ENCODE measurements around the gene DCHS1. TPM values are rescaled to one million over a fixed set of nuclear protein-coding genes. Genes with fewer than 3 reads are reported as not detected.
A peak's percentile ranks its signal among the peaks of the same experiment; 100 is the strongest.

DCHS1 gene
- total and polyA plus RNA-seq, 9 of the 15 experiments (the other 6 are each of a cell fraction or from before 2014, with no cell fraction given), result 0.04 to 0.49 (median 0.14) TPM; not detected in 2

- intact Hi-C loops (cut with micrococcal nuclease) (no loop called here), in situ Hi-C loops (cut with MboI) (loop anchor here (5.0 kb wide), 1 partner anchor 77 kb away; no protein-coding TSS in a partner anchor)
- H3K27me3 ChIP-seq (ENCODE audit: control insufficient read depth in 2 of 2, insufficient read depth in 2 of 2, low read length in 2 of 2), result no peaks in the 10 kb centered on the region
- H3K9me1 ChIP-seq (ENCODE audit: control insufficient read depth, insufficient read depth, low read length), result no peaks in the 10 kb centered on the region
- peaks cover 59% of the 10 kb centered on the region for H3K79me2 ChIP-seq (ENCODE audit: control insufficient read depth, insufficient read depth, low read length)
- peaks cover 33% of the 10 kb centered on the region in 2 experiments for H3K4me1 ChIP-seq (replicated peaks in 1 of 2; ENCODE audit: control insufficient read depth in 2 of 2, insufficient read depth in 2 of 2, low read length in 2 of 2)
- H3K4me3 ChIP-seq, result no peak overlapping the region
- no TSS peak for BruUV-seq (replicated peaks)
- H4K20me1 ChIP-seq (replicated peaks; ENCODE audit: control insufficient read depth, insufficient read depth, low read length), result no peaks in the 10 kb centered on the region
- ChIA-PET POLR2A (interaction anchor here (0.6 to 1.8 kb wide), 2 partner anchors 10 to 78 kb away, joined by 3 to 11 read pairs; partner anchors contain the start of gene TPP1), CTCF (ENCODE audit: low intra/inter-chr PET ratio) (no interaction called here)
- TF ChIP-seq RBFOX2 (IDR thresholded peaks at IDR 0.05; ENCODE audit: low read depth, low read length) (0 out of 2 replicates have a peak, but pooled peaks have one; percentile 23), POLR2AphosphoS2 (IDR thresholded peaks at IDR 0.05; ENCODE audit: low read length) (no peak), SMAD4 (CRISPR knock-in tag; conservative IDR thresholded peaks at IDR 0.05) (no peak)
- H2AFZ ChIP-seq (ENCODE audit: low read depth, low read length), result no peak overlapping the region
- no peak for DNase-seq (ENCODE audit: extremely low read depth in 1 of 4, low spot score in 3 of 4)
- peaks cover 54% of the 10 kb centered on the region for H3K36me3 ChIP-seq (ENCODE audit: control insufficient read depth, insufficient read depth, low read length)
- H3K27ac ChIP-seq (ENCODE audit: extremely low read depth, low read depth, low read length), result no peak overlapping the region
- no peaks in the 10 kb centered on the region for H3K9me3 ChIP-seq (replicated peaks; ENCODE audit: control insufficient read depth, insufficient read depth, low read depth, low read length)
- WGBS (ENCODE audit: insufficient coverage, low coverage, missing lambda C conversion rate), result 93% methylated on average over 14 of the region's 14 CpGs
- no peak for FAIRE-seq
- no peak overlapping the region for H3K4me2 ChIP-seq (ENCODE audit: insufficient read depth, low read length)
- ATAC-seq, result no peak
- no peak overlapping the region; a peak in 1 of 4 replicates for H3K9ac ChIP-seq (ENCODE audit: insufficient read depth in 1 of 2, low read depth in 2 of 2, low read length in 2 of 2)
Measured at GRCh38 chr11:6608726-6609501, 46.7 kb downstream of the DCHS1 start.

DNA sequence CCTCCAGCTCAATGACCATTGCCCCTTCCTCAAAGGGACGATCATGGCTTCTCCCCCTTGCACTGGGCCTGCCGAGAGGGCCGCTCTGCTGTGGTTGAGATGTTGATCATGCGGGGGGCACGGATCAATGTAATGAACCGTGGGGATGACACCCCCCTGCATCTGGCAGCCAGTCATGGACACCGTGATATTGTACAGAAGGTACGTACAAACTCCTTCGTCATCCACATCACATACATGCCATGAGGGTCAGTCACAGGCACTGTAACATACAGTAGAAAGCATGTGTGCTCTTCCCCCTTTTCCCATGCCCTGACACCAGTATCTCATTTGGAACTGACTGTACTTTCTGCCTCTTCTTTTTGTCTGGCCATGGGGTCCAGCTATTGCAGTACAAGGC is 47.6 kb downstream of the DCHS1 start:
- Histone ChIP-seq H3K9ac (ENCODE audit: insufficient read depth in 1 of 2, low read depth in 2 of 2, low read length in 2 of 2) (peak overlapping the region in 1 of 2 experiments; percentile 59; a peak in 1 of 4 replicates), H2AFZ (ENCODE audit: low read depth, low read length) (no peak overlapping the region), H3K9me1 (ENCODE audit: control insufficient read depth, insufficient read depth, low read length) (no peaks in the 10 kb centered on the region), H3K79me2 (ENCODE audit: control insufficient read depth, insufficient read depth, low read length) (peaks cover 68% of the 10 kb centered on the region), H3K4me3 (no peak overlapping the region), H4K20me1 (replicated peaks; ENCODE audit: control insufficient read depth, insufficient read depth, low read length) (no peaks in the 10 kb centered on the region), H3K27me3 (ENCODE audit: control insufficient read depth in 2 of 2, insufficient read depth in 2 of 2, low read length in 2 of 2) (no peaks in the 10 kb centered on the region), H3K4me2 (ENCODE audit: insufficient read depth, low read length) (no peak overlapping the region), H3K9me3 (replicated peaks; ENCODE audit: control insufficient read depth, insufficient read depth, low read depth, low read length) (no peaks in the 10 kb centered on the region), H3K36me3 (ENCODE audit: control insufficient read depth, insufficient read depth, low read length) (peaks cover 51% of the 10 kb centered on the region), H3K4me1 (replicated peaks in 1 of 2; ENCODE audit: control insufficient read depth in 2 of 2, insufficient read depth in 2 of 2, low read length in 2 of 2) (peaks cover 29 to 36% of the 10 kb centered on the region in 2 experiments), H3K27ac (ENCODE audit: extremely low read depth, low read depth, low read length) (peak overlapping the region; percentile 85; the same call in 1 of the 3 replicates)
- DNase-seq (ENCODE audit: extremely low read depth in 1 of 4, low spot score in 3 of 4) (no peak), ATAC-seq (no peak), FAIRE-seq (no peak)
- no TSS peak for BruUV-seq (replicated peaks)
- ChIA-PET POLR2A (interaction anchor here (1.8 kb wide), 3 partner anchors 11 to 24 kb away, joined by 5 to 17 read pairs (median 11); partner anchors contain the start of gene TPP1), CTCF (ENCODE audit: low intra/inter-chr PET ratio) (no interaction called here)
- in situ Hi-C loops (cut with MboI) (loop anchor here (5.0 kb wide), 1 partner anchor 76 kb away; no protein-coding TSS in a partner anchor), intact Hi-C loops (cut with micrococcal nuclease) (no loop called here)
- 90% methylated on average over 9 of the region's 9 CpGs for WGBS (ENCODE audit: insufficient coverage, low coverage, missing lambda C conversion rate)
- TF ChIP-seq KLF6 (CRISPR knock-in tag; IDR thresholded peaks at IDR 0.05; ENCODE audit: borderline replicate concordance) (no peak), MED1 (CRISPR knock-in tag; IDR thresholded peaks at IDR 0.05; ENCODE audit: borderline replicate concordance) (no peak), HDAC1 (IDR thresholded peaks at IDR 0.05) (no peak), ZNF184 (CRISPR knock-in tag; IDR thresholded peaks at IDR 0.05) (no peak), NRF1 (conservative IDR thresholded peaks at IDR 0.05 in 1 of 2, IDR thresholded peaks at IDR 0.05 in 1 of 2) (no peak), NR2C2 (CRISPR knock-in tag; IDR thresholded peaks at IDR 0.05) (no peak), NR2C2 (tag; IDR thresholded peaks at IDR 0.05) (no peak), MTA2 (IDR thresholded peaks at IDR 0.05; ENCODE audit: low read depth) (no peak), POLR2B (IDR thresholded peaks at IDR 0.05; ENCODE audit: low read depth, partially characterized antibody) (no peak)
- TF ChIP-seq, protein P1, sequence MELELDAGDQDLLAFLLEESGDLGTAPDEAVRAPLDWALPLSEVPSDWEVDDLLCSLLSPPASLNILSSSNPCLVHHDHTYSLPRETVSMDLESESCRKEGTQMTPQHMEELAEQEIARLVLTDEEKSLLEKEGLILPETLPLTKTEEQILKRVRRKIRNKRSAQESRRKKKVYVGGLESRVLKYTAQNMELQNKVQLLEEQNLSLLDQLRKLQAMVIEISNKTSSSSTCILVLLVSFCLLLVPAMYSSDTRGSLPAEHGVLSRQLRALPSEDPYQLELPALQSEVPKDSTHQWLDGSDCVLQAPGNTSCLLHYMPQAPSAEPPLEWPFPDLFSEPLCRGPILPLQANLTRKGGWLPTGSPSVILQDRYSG (tag; conservative IDR thresholded peaks at IDR 0.05; ENCODE audit: low read depth), result no peak
- TF ChIP-seq, protein P2, sequence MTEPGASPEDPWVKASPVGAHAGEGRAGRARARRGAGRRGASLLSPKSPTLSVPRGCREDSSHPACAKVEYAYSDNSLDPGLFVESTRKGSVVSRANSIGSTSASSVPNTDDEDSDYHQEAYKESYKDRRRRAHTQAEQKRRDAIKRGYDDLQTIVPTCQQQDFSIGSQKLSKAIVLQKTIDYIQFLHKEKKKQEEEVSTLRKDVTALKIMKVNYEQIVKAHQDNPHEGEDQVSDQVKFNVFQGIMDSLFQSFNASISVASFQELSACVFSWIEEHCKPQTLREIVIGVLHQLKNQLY (CRISPR knock-in tag; conservative IDR thresholded peaks at IDR 0.05), result no peak

All from K562 (cell line).